NOMO-1 treated with dmso at 0.1 percent for 144 hours (cell line): ENCODE data around the gene CRTC1.
"Not testable (repeated sequence)": the region's sequence is repeated elsewhere in the genome, so short reads cannot be mapped to it uniquely, and the experiment has no call there.

Experiments used
- DNase-seq: peaks from one replicate; lab custom pipeline; 2025; ENCODE audit not compliant: unreplicated experiment; lab: John Stamatoyannopoulos, UW

The CRTC1 gene

DNA sequence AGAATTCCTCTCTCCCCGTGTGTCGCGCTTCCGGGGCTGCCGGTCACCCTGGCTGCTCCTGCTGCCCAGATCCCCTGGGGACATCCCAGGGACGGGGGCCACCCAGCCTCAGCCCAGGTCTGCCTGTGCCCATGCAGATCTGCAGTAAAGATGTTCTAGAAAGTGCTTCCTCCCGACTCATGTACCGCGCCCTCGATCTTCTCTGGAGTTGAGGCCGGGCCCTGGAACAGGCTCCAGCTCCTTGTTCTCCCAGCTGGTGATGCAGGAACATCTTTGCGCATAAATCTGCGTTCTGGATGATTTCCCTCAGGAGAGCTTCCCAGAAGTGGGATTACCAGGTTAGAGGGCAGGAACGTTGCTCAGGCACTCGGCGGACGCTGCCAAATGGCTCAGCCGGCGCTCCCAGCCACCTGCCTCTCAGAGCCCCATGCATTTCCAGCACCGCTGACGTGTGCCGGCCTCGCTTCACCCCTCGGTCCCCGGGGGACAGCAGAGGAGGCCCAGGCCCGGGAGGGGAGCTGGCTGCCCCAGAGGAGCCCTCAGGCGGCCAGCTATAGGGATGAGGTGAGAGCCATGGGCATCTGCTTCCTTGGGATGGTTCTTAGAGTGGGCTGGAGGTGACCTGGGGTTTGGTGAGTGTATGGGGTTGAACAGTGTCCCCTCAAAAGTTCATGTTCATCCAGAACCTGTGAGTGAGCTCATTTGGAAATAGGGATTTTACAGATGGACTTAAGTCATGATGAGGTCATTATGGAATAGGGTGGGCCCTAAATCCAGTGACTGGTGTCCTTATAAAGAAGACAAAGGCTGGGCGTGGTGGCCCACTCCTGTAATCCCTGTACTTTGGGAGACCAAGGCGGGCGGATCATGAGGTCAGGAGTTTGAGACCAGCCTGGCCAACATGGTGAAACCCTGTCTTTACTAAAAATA lies 42.6 kb downstream of the CRTC1 start:
- DNase-seq, result no peak

GRCh38 chr19:18726846-18727245 lies 43.4 kb downstream of the CRTC1 start:
- no peak for DNase-seq

- DNase-seq, result not testable (repeated sequence)
Observed at GRCh38 chr19:18727602-18728001, 44.1 kb downstream of the CRTC1 start.

- DNase-seq, result no peak
Observed at GRCh38 chr19:18729933-18730530, 46.6 kb downstream of the CRTC1 start.

DNA sequence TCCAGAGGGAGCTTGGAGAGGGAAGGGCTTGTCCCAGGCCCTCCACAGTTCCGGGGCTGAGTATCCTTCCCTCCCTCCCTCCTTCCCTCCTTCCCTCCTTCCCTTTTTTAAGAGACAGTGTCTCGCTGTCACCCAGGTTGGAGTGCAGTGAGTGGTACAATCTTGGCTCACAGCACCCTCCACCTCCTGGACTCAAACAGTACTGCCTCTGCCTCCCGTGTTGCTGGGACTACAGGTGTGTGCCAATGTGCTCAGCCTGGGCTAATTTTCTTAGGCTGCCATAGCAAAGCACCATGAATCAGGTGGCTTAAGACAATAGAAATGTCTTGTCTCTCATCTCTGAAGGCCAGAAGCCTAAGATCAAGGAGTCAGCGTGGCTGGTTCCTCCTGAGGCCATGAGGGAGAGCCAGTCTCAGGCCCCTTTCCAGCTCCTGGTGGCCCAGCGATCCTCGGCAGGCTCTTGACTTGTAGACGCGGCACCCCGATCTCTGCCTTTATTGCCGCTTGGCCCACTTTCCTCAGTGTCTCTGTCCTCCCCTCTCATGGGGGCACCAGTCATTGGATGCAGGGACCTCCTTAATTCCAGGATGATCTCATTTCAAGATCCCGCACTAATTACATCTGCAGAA lies 47.5 kb downstream of the CRTC1 start:
- no peak for DNase-seq

DNA sequence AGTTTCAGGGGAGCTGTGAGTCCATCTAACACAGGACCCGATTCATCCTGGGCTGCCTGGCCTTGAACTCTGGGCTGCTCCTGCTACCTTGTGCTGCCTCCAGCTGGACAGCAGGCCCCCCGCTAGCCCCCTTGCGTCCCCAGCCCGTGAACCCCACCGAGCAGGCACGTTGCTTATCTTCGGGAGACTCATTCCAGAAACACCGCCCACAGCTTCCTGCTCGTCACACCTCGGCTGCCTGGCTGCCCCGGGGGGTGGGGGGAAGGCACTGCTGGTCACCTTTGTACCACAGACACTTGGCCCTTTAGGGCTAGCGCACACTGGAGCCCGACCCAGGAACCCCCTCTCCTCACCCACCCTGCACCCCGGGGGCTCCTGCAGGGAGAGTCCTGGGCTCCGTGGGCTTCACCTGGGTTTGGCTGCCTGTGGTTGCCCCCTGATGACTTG lies 48.1 kb downstream of the CRTC1 start:
- no peak for DNase-seq

DNA sequence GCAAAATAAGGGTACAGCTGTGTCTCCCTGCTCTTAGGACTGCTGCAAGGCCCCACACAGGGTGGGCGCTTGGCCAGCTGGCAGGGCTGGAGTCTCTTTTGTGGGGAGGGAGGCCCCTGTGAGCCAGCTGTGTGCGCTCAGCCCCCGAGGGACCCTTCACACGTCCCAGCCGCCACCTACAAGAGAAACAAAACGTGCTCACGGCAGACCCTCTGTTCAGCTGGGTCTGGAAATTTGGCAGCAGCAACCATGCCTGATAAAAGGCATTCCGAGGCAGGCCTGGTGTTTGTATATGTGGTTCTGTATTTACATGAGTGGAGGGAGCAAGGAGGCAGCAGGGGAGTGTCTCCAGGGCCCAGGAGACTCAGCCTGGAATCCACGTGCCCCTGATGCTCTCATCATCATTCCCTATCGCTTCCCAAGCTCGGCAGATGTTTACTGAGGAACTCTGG lies 49.7 kb downstream of the CRTC1 start:
- DNase-seq, result no peak

- DNase-seq, result not testable (repeated sequence)
Observed at GRCh38 chr19:18733762-18734332, 50.4 kb downstream of the CRTC1 start.

- DNase-seq, result no peak
Observed at GRCh38 chr19:18735324-18735723, 51.8 kb downstream of the CRTC1 start.

DNA sequence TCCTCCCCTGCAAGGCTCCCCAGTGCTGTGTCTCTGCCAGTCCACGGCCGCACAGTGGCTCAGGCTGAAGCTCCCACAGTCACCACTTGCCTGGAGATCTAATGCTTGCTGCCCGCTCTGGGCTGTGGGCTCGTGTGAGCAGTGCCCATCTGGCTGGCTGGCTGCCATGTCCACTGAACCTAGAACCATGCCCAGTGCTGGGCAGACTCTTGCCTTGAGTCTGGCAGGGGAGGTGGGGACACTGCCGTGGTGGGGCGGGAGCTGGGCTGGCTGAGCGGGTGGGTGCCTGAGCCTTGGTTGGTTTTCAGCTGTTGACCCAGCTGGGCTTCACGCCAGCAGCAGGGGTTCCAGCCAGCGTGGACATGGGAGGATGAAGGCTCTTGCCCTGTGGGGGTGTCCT lies 52.3 kb downstream of the CRTC1 start:
- DNase-seq, result no peak

DNA sequence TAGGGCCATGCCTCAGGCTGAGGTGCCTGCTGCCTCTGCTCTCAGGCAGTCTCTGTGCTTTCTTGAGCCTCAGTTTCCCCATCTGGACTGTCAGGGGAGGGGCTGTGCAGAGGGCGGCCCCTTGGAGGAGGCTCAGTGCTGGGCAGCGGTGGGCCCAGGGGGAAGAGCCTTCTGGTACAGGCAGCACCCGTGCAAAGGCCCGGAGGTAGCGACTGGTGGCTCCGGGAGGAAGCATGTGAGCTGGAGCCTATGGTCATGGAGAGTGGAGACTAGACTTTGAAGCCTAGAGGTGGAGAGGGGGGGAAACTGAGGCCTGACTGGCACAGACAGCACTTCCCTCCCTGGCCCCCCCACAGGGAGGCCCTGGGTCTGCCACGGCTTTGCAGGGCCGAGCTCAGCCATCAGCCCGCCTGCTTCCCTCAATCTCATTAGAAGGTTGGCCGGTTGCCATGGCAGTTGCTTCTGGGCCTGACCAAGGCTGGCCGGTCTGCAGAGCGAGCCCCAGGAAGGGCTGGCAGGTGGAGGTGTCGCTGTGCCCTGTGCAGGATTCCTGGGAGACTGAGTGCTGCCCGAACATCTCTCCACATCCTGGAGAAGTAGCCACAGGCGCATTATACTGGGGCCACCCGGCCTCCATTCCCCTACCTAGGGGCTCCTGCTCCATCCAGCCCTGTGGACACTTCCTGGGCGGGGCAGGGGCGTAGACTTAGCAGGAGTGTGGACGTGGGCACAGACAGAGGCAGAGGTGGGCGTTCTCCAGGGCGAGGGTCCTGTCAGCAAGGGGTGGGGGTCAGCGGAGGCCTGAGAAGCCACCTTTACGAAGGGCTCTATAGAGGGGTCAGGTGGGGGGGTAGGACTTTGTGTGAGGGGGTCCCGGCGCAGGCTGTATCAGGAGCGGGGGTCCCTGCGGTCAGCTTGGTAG lies 53.2 kb downstream of the CRTC1 start:
- DNase-seq, result no peak

DNA sequence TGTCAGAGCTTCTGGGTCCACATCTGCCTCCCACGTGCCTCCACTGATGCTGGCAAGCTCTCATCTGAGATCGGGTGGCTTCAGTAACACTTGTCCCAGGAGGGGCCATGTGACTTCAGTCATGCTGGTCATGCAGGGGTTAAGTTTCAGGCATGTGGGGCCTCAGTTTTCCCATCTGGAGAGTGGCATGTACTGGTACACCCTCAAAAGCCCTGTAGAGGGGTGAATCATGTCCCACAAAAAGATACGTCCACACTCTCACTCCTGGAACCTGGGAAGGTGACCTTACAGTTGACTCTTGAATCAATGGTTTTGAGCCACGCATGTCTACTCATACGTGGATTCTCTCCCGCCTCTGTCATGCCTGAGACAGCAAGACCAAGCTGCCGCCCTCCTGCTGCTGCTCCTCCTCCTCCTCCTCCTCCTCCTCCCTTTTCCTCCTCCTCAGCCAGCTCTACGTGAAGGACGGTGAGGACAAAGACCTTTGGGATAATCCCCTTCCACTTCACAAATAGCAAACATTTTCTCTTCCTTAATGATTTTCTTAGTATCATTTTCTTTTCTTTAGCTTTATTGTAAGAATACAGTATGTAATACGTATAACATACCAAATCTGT lies 54.0 kb downstream of the CRTC1 start:
- DNase-seq, result no peak

- no peak for DNase-seq
Observed at GRCh38 chr19:18737954-18738351, 54.5 kb downstream of the CRTC1 start.

GRCh38 chr19:18738961-18739690 lies 55.6 kb downstream of the CRTC1 start:
- no peak for DNase-seq

GRCh38 chr19:18741124-18742121 lies 57.9 kb downstream of the CRTC1 start:
- DNase-seq, result no peak

GRCh38 chr19:18742324-18742723 lies 58.8 kb downstream of the CRTC1 start:
- DNase-seq, result no peak

DNA sequence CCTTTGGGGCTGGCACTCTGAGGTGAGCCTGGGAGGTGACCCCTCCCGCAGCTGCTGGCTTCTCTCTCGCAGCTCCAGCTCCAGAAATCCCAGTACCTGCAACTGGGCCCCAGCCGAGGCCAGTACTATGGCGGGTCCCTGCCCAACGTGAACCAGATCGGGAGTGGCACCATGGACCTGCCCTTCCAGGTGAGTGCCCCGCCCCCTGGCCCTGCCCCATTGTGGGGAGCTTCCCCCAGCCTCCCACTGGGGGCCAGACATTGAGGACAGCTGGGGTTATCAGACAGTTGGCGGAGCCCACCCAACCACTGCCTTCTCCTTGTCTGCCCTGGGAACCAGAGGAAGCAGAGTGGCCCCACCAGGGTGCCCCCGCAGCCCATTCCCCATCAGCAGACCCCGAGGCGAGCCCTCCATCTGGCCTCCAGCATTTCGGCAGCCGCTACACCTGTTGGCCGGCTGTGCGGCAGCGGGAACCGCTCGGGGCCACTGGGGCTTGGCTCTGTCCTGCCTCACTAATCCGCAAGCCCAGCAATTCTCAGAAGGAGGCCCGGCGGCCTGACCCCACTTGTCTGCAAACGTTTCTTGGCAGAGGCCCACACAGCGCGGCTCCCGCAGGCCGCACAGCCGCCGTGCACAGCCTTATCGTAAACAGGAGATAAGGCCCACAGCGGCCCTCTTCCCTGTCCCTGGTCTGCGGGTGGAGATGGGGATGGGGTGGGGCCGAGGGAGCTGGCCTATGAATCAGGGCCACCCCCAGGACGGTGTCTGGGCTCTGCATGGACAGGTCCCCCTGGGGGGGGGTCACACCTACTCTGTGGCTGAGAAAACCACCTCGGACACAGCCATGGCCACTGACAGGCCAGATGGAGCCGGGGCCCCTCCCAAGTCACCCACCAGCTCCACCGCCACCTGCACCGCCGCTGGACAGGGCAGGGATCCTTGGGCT lies 59.6 kb downstream of the CRTC1 start:
- DNase-seq, result no peak
